Gastrocnemius medialis (tissue), 4 donors: ENCODE results near the gene CIROP. TPM values are rescaled to one million over a fixed set of nuclear protein-coding genes. Genes with fewer than 3 reads are reported as not detected.
"Not testable (repeated sequence)": the region's sequence is repeated elsewhere in the genome, so short reads cannot be mapped to it uniquely, and the experiment has no call there.

Experiments used
- ATAC-seq, 2 donors: fragments of 150-250 bp; one replicate each; pipeline ENCODE4 v1.9.1; 2016
- DNase-seq, 2 donors: peaks; one replicate each; pipeline ENCODE4 v3.0.0-alpha.2; 2019
- H3K27ac ChIP-seq, 4 donors: fragments of 200-600 bp; sonication (generic); 1 replicate in 1 of 4; 2 replicates in 3 of 4; pipeline ENCODE4 v1.5.1; 2016 to 2018; ENCODE audit warnings: mild to moderate bottlenecking in 2 of 4, moderate library complexity in 1 of 4
- H3K27me3 ChIP-seq, 3 donors: fragments of 200-600 bp; sonication (generic) in 2 of 3; 1 replicate in 1 of 3; 2 replicates in 2 of 3; pipeline versions ENCODE4 v1.5.1 to v1.6.0; 2016 to 2019; ENCODE audit warnings: mild to moderate bottlenecking in 1 of 3, moderate library complexity in 1 of 3
- H3K36me3 ChIP-seq, 2 donors: fragments of 200-600 bp; sonication (generic) in 1 of 2; one replicate each; pipeline ENCODE4 v1.5.1; 2017 to 2018
- H3K4me1 ChIP-seq, 2 donors: fragments of 200-600 bp; sonication (generic) in 1 of 2; one replicate each; pipeline ENCODE4 v1.5.1; 2016 to 2017; ENCODE audit warnings: mild to moderate bottlenecking in 2 of 2
- H3K4me3 ChIP-seq, 4 donors: fragments of 200-600 bp; sonication (generic) in 3 of 4; 1 replicate in 1 of 4; 2 replicates in 3 of 4; pipeline ENCODE4 v1.5.1; 2016 to 2019; ENCODE audit warnings: mild to moderate bottlenecking in 2 of 4
- H3K9me3 ChIP-seq, 3 donors: fragments of 200-600 bp; sonication (generic) in 2 of 3; 1 replicate in 1 of 3; 2 replicates in 2 of 3; pipeline ENCODE4 v1.5.1; 2016 to 2019
- CTCF ChIP-seq, 5 experiments: fragments of 450-650 bp in 3 of 5; fragments of 200-600 bp in 2 of 5; sonication (generic) in 2 of 5; IDR thresholded peaks in 4 of 5; conservative IDR thresholded peaks in 1 of 5; 1 replicate in 4 of 5; 2 replicates in 1 of 5; pipeline ENCODE4 v1.5.1; 2016 to 2019; ENCODE audit warnings: antibody characterized with exemption in 5 of 5, mild to moderate bottlenecking in 3 of 5, moderate library complexity in 3 of 5
- POLR2A ChIP-seq, 2 donors: fragments of 450-650 bp; IDR thresholded peaks; one replicate each; pipeline ENCODE4 v1.6.1; 2017; ENCODE audit warnings: antibody characterized with exemption in 2 of 2, mild to moderate bottlenecking in 2 of 2, moderate library complexity in 2 of 2
- in situ Hi-C, 4 donors: fragments of 200-750 bp; cut with MboI; loops; one replicate each; pipeline versions ENCODE4 v1.15.0 to v1.8.0; 2017; ENCODE audit warnings: low sequenced_read_pairs in 4 of 4
- intact Hi-C: fragments of 100-400 bp; cut with DNase I; formaldehyde crosslinking; loops from one replicate; pipeline ENCODE4 v1.15.1; 2023; ENCODE audit warnings: low total_unique reads
- total RNA-seq, 4 donors: library from RNA; depleted of rRNA; stranded (reverse); fragments of >200 nt; gene quantifications; one replicate each; pipeline versions ENCODE4 v1.1.0 to v1.2.3, GENCODE V29; 2016

CIROP gene
- total RNA-seq, 4 donors from 2014 or later, result not detected

GRCh38 chr14:23112359-23113178 is 7.8 kb upstream of the CIROP start:
- Histone ChIP-seq H3K4me1 (no peaks in the 10 kb centered on the region), H3K9me3 (no peaks in the 10 kb centered on the region), H3K27ac (no peak overlapping the region), H3K36me3 (no peaks in the 10 kb centered on the region), H3K4me3 (no peak overlapping the region), H3K27me3 (peaks cover 0 to 3% (median 0%) of the 10 kb centered on the region in 3 donors)
- intact Hi-C loops, result no loop called here
- DNase-seq, result peak in 1 of 2 donors; percentile 3
- no peak for ATAC-seq
- in situ Hi-C loops, result loop anchor here in 2 of 4 donors (25.0 kb wide), 1 partner anchor 175 kb away; the partner anchor contains the start of gene HOMEZ (in 2 of the 2)
- TF ChIP-seq CTCF (IDR thresholded peaks at IDR 0.05 in 4 of 5, conservative IDR thresholded peaks at IDR 0.05 in 1 of 5) (no peak), POLR2A (IDR thresholded peaks at IDR 0.05) (no peak)

- in situ Hi-C loops, result loop anchor here in 2 of 4 donors (25.0 kb wide), 1 partner anchor 177 kb away; the partner anchor contains the start of gene HOMEZ (in 2 of the 2)
- DNase-seq (no peak), ATAC-seq (no peak)
- Histone ChIP-seq H3K36me3 (no peaks in the 10 kb centered on the region), H3K4me1 (no peaks in the 10 kb centered on the region), H3K27ac (no peak overlapping the region), H3K9me3 (no peaks in the 10 kb centered on the region), H3K4me3 (no peak overlapping the region), H3K27me3 (no peaks in the 10 kb centered on the region)
- no peak for TF ChIP-seq CTCF (IDR thresholded peaks at IDR 0.05 in 4 of 5, conservative IDR thresholded peaks at IDR 0.05 in 1 of 5)
- no peak for TF ChIP-seq POLR2A (IDR thresholded peaks at IDR 0.05)
- intact Hi-C loops, result no loop called here
Observed at GRCh38 chr14:23110579-23111365, 6.0 kb upstream of the CIROP start.

GRCh38 chr14:23109769-23110168 is 5.0 kb upstream of the CIROP start:
- no peak for DNase-seq
- Histone ChIP-seq H3K9me3 (no peaks in the 10 kb centered on the region), H3K4me1 (no peaks in the 10 kb centered on the region), H3K27ac (no peak overlapping the region), H3K36me3 (no peaks in the 10 kb centered on the region), H3K27me3 (no peaks in the 10 kb centered on the region), H3K4me3 (no peak overlapping the region)
- in situ Hi-C loops (loop anchor here in 2 of 4 donors (25.0 kb wide), 1 partner anchor 178 kb away; the partner anchor contains the start of gene HOMEZ (in 2 of the 2)), intact Hi-C loops (no loop called here)
- ATAC-seq, result no peak
- no peak for TF ChIP-seq POLR2A (IDR thresholded peaks at IDR 0.05)
- TF ChIP-seq CTCF (IDR thresholded peaks at IDR 0.05 in 4 of 5, conservative IDR thresholded peaks at IDR 0.05 in 1 of 5), result no peak

GRCh38 chr14:23108169-23108568 is 3.4 kb upstream of the CIROP start:
- H3K27ac ChIP-seq, H3K4me1 ChIP-seq, H3K9me3 ChIP-seq, H3K27me3 ChIP-seq, DNase-seq, intact Hi-C loops, H3K4me3 ChIP-seq, H3K36me3 ChIP-seq, ATAC-seq: not testable (repeated sequence)
- in situ Hi-C loops, result loop anchor here in 2 of 4 donors (25.0 kb wide), 1 partner anchor 179 kb away; the partner anchor contains the start of gene HOMEZ (in 2 of the 2)

- H3K9me3 ChIP-seq, H3K27me3 ChIP-seq, intact Hi-C loops, ATAC-seq, H3K4me1 ChIP-seq, DNase-seq, H3K4me3 ChIP-seq, H3K27ac ChIP-seq, H3K36me3 ChIP-seq: not testable (repeated sequence)
- in situ Hi-C loops, result loop anchor here in 2 of 4 donors (25.0 kb wide), 1 partner anchor 180 kb away; the partner anchor contains the start of gene HOMEZ (in 2 of the 2)
Observed at GRCh38 chr14:23107620-23108019, 2.8 kb upstream of the CIROP start.
